ENCODE measurements around the gene MC3R. TPM values are rescaled to one million over a fixed set of nuclear protein-coding genes. Genes with fewer than 3 reads are reported as not detected.
A peak's percentile ranks its signal among the peaks of the same experiment; 100 is the strongest.

MC3R gene
- total and polyA plus RNA-seq, 3 donors from 2014 or later, result not detected

DNA sequence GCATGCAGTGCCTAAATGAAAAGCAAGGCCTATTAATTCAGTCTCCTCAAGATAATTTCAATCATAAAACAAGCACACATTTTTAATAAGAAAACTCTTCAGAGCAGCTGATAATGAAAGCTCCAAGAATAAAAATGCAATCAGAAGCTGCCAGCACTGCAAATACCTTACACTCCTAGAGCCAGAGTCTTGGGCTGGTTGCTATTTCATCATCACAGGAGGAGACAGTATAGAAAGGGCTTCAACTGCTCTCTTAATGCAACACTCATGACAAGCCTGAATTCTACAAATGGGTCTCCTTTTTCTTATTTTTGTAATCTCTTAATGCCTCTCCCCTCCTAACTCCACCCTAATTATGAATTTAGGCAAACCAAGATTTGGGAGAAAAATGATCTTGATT is 11.2 kb upstream of the MC3R start:
- no peak overlapping the region for H3K27ac ChIP-seq
- TF ChIP-seq POLR2A (IDR thresholded peaks at IDR 0.05), result no peak
- TF ChIP-seq, protein P1, sequence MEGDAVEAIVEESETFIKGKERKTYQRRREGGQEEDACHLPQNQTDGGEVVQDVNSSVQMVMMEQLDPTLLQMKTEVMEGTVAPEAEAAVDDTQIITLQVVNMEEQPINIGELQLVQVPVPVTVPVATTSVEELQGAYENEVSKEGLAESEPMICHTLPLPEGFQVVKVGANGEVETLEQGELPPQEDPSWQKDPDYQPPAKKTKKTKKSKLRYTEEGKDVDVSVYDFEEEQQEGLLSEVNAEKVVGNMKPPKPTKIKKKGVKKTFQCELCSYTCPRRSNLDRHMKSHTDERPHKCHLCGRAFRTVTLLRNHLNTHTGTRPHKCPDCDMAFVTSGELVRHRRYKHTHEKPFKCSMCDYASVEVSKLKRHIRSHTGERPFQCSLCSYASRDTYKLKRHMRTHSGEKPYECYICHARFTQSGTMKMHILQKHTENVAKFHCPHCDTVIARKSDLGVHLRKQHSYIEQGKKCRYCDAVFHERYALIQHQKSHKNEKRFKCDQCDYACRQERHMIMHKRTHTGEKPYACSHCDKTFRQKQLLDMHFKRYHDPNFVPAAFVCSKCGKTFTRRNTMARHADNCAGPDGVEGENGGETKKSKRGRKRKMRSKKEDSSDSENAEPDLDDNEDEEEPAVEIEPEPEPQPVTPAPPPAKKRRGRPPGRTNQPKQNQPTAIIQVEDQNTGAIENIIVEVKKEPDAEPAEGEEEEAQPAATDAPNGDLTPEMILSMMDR (IDR thresholded peaks at IDR 0.05), result no peak
- H3K9me3 ChIP-seq, result no peaks in the 10 kb centered on the region
- no peaks in the 10 kb centered on the region for H3K27me3 ChIP-seq
- no peaks in the 10 kb centered on the region for H3K36me3 ChIP-seq (ENCODE audit: low read depth, missing control alignments)
- intact Hi-C loops (cut with DNase I; ENCODE audit: low total_unique reads), result no loop called here
- DNase-seq, result no peak
- H3K4me3 ChIP-seq, result no peak overlapping the region
- no peaks in the 10 kb centered on the region for H3K4me1 ChIP-seq

DNA sequence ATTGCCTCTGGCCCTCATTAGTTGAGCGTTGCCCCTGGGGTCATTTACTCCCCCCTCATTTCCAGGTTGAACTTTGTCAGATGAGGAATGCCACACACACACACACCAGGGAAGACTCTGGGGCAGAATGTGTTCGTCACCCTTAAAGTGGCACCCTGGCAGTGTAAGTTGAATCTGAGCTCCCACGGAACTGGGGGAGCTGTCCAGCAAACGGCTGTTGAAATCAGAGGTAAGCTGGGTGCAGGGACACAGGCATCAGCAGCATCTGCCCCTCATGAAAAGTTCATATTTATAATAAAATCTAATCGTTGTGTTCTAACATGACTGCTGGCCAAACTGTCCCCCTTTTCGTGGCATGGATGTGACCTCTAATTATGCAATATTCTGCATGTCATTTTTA is 4.3 kb upstream of the MC3R start:
- Histone ChIP-seq H3K4me3 (no peak overlapping the region), H3K4me1 (no peaks in the 10 kb centered on the region), H3K9me3 (no peaks in the 10 kb centered on the region), H3K27ac (no peak overlapping the region), H3K36me3 (ENCODE audit: low read depth, missing control alignments) (no peaks in the 10 kb centered on the region), H3K27me3 (no peaks in the 10 kb centered on the region)
- WGBS, 2 donors, result 36 to 39% methylated on average over 6 of the region's 6 CpGs
- intact Hi-C loops (cut with DNase I; ENCODE audit: low total_unique reads), result no loop called here
- TF ChIP-seq POLR2A (IDR thresholded peaks at IDR 0.05), result no peak
- TF ChIP-seq, protein P1 (IDR thresholded peaks at IDR 0.05), result no peak
- no peak for DNase-seq

DNA sequence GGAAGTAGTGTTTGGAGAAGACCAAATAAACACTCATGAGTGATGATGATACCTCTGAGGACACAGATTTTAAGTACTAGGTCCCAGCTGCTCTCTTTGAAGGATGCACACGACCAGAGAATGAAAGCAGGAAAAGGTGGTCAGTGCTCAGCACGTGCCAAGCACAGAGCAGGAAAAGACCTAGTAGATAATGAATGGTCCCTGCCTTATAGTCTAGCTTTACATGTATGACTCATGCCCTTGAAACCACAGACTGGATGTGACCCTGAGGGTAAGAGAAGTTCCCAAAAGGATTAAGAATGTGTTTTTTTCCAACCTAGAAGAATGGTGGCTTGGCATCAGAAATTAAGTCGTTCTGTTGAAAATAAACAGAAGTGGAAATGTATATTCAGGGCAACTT is 2.8 kb upstream of the MC3R start:
- DNase-seq, result no peak
- H3K27me3 ChIP-seq, result no peaks in the 10 kb centered on the region
- WGBS, 2 donors, result 33 to 35% methylated on average over 3 of the region's 3 CpGs
- no peak overlapping the region for H3K27ac ChIP-seq
- no peaks in the 10 kb centered on the region for H3K4me1 ChIP-seq
- intact Hi-C loops (cut with DNase I; ENCODE audit: low total_unique reads), result no loop called here
- no peaks in the 10 kb centered on the region for H3K36me3 ChIP-seq (ENCODE audit: low read depth, missing control alignments)
- no peak overlapping the region for H3K4me3 ChIP-seq
- no peak for TF ChIP-seq POLR2A (IDR thresholded peaks at IDR 0.05)
- TF ChIP-seq, protein P1 (IDR thresholded peaks at IDR 0.05), result no peak
- no peaks in the 10 kb centered on the region for H3K9me3 ChIP-seq

DNA sequence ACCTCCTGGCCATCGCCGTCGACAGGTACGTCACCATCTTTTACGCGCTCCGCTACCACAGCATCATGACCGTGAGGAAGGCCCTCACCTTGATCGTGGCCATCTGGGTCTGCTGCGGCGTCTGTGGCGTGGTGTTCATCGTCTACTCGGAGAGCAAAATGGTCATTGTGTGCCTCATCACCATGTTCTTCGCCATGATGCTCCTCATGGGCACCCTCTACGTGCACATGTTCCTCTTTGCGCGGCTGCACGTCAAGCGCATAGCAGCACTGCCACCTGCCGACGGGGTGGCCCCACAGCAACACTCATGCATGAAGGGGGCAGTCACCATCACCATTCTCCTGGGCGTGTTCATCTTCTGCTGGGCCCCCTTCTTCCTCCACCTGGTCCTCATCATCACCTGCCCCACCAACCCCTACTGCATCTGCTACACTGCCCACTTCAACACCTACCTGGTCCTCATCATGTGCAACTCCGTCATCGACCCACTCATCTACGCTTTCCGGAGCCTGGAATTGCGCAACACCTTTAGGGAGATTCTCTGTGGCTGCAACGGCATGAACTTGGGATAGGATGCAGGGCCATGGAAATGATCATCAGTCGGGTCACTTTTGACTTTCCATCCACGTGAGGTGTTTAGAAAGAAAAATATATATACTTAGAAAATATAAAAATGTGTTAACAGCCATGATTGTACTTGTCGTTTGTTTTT is 868 bp downstream of the MC3R start:
- Histone ChIP-seq H3K4me1 (no peaks in the 10 kb centered on the region), H3K4me3 (no peak overlapping the region), H3K27me3 (no peaks in the 10 kb centered on the region), H3K36me3 (ENCODE audit: low read depth, missing control alignments) (no peaks in the 10 kb centered on the region), H3K27ac (no peak overlapping the region), H3K9me3 (no peaks in the 10 kb centered on the region)
- peak; percentile 53 for DNase-seq
- TF ChIP-seq, protein P1 (IDR thresholded peaks at IDR 0.05), result peak in 2 of 3 experiments; percentile 34 to 44
- TF ChIP-seq POLR2A (IDR thresholded peaks at IDR 0.05), result no peak
- 54 to 58% methylated on average over 22 to 32 of the region's 32 CpGs for WGBS, 2 donors
- intact Hi-C loops (cut with DNase I; ENCODE audit: low total_unique reads), result no loop called here

DNA sequence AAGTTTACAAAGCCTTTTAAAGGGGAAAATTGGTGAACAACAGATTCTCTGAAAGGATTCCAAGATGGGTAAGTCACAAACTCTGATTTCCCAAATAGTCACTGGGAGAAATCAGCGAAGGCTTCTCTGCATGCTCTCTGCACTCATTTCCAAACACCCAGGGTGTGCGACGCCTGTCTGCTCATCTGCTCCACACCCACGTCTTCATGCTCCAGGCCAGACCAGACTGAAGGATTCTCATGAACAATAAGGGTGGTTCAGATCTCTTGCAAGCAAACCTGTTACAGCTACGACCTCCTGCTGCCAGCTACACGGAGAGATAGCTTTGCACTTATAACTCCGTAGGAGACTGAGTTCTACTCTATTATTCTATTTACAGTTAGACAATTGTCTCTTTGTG is 1.4 kb downstream of the MC3R start:
- intact Hi-C loops (cut with DNase I; ENCODE audit: low total_unique reads), result no loop called here
- WGBS, 2 donors, result 42 to 55% methylated on average over 7 of the region's 7 CpGs
- TF ChIP-seq, protein P1 (IDR thresholded peaks at IDR 0.05), result no peak
- no peak for TF ChIP-seq POLR2A (IDR thresholded peaks at IDR 0.05)
- H3K36me3 ChIP-seq (ENCODE audit: low read depth, missing control alignments), result no peaks in the 10 kb centered on the region
- no peak overlapping the region for H3K4me3 ChIP-seq
- H3K4me1 ChIP-seq, result no peaks in the 10 kb centered on the region
- no peaks in the 10 kb centered on the region for H3K27me3 ChIP-seq
- no peaks in the 10 kb centered on the region for H3K9me3 ChIP-seq
- no peak overlapping the region for H3K27ac ChIP-seq
- DNase-seq, result no peak
